Transverse colon (tissue), 4 donors: ENCODE results near the gene PTPN20. TPM values are rescaled to one million over a fixed set of nuclear protein-coding genes. Genes with fewer than 3 reads are reported as not detected.

ENCODE experiments used
- DNase-seq: peaks from one replicate; pipeline ENCODE4 v3.0.0-alpha.2; 2019
- H3K27ac ChIP-seq, 4 donors: fragments of 200-600 bp; sonication (generic); 2 replicates each; pipeline ENCODE4 v1.5.1; 2016 to 2018; ENCODE audit warnings: inconsistent platforms in 4 of 4
- H3K27me3 ChIP-seq: fragments of 200-600 bp; sonication (generic); 2 replicates; pipeline ENCODE4 v1.5.1; 2017; ENCODE audit warnings: inconsistent platforms
- H3K36me3 ChIP-seq, 4 donors: fragments of 200-600 bp; sonication (generic); 2 replicates each; pipeline ENCODE4 v1.5.1; 2017 to 2019; ENCODE audit warnings: inconsistent platforms in 4 of 4
- H3K4me1 ChIP-seq, 4 donors: fragments of 200-600 bp; sonication (generic); 2 replicates each; pipeline ENCODE4 v1.5.1; 2017 to 2020; ENCODE audit warnings: inconsistent platforms in 4 of 4
- H3K4me3 ChIP-seq, 4 donors: fragments of 200-600 bp; sonication (generic); 1 replicate in 1 of 4; 2 replicates in 3 of 4; pipeline versions ENCODE4 v1.5.1 to v1.6.1; 2017 to 2019; ENCODE audit warnings: inconsistent platforms in 4 of 4
- H3K9me3 ChIP-seq, 2 donors: fragments of 200-600 bp; sonication (generic); 2 replicates each; pipeline ENCODE4 v1.5.1; 2017 to 2019; ENCODE audit warnings: inconsistent platforms in 2 of 2
- CTCF ChIP-seq, 5 experiments: fragments of 200-600 bp in 3 of 5; fragments of 450-650 bp in 2 of 5; sonication (generic) in 3 of 5; IDR thresholded peaks; 1 replicate in 2 of 5; 2 replicates in 3 of 5; pipeline ENCODE4 v1.5.1; 2016 to 2017; ENCODE audit warnings: antibody characterized with exemption in 5 of 5, inconsistent platforms in 3 of 5, mild to moderate bottlenecking in 2 of 5, moderate library complexity in 1 of 5
- EP300 ChIP-seq: sonication (generic); formaldehyde crosslinking; IDR thresholded peaks from one replicate; pipeline ENCODE4 v1.6.1; 2017; ENCODE audit warnings: antibody characterized with exemption, low read depth
- POLR2A ChIP-seq: fragments of 450-650 bp; IDR thresholded peaks from one replicate; pipeline ENCODE4 v1.6.1; 2016; ENCODE audit warnings: antibody characterized with exemption, mild to moderate bottlenecking, moderate library complexity
- POLR2AphosphoS5 ChIP-seq, 3 donors: sonication (generic); formaldehyde crosslinking; IDR thresholded peaks; one replicate each; pipeline ENCODE4 v1.6.1; 2016; ENCODE audit warnings: antibody characterized with exemption in 3 of 3
- WGBS, 2 donors: methylation state at CpG; one replicate each; pipeline ENCODE4 v1.1.5; 2018; ENCODE audit warnings: low coverage in 1 of 2; 5-methylcytosine and 5-hydroxymethylcytosine counted together
- in situ Hi-C, 4 donors: fragments of 200-750 bp; cut with MboI; loops; one replicate each; pipeline versions ENCODE4 v1.15.0 to v1.15.1; 2017; ENCODE audit warnings: low sequenced_read_pairs in 3 of 4, low pct_ligation_motif_present in 1 of 4, low pct_unique_long_range_greater_than_20kb in 1 of 4
- intact Hi-C: fragments of 100-400 bp; cut with DNase I; formaldehyde crosslinking; loops from one replicate; pipeline ENCODE4 v1.15.1; 2023; ENCODE audit warnings: low total_unique reads
- total RNA-seq, 4 donors: library from RNA; depleted of rRNA; stranded (reverse); fragments of >200 nt; gene quantifications; one replicate each; pipeline ENCODE4 v1.1.0, GENCODE V29; 2016

Gene PTPN20
- total RNA-seq, 4 donors from 2014 or later: 1.6 to 34.0 (median 4.9) TPM; not detected in 1

GRCh38 chr10:47040681-47041080 lies 129.5 kb downstream of the PTPN20 start:
- no peak overlapping the region for H3K4me3 ChIP-seq
- DNase-seq: no peak
- no peaks in the 10 kb centered on the region for H3K27me3 ChIP-seq
- no peaks in the 10 kb centered on the region for H3K9me3 ChIP-seq
- TF ChIP-seq EP300: no peak
- no peak for TF ChIP-seq POLR2AphosphoS5 (IDR thresholded peaks at IDR 0.05)
- TF ChIP-seq POLR2A: no peak
- TF ChIP-seq CTCF (IDR thresholded peaks at IDR 0.05): no peak
- intact Hi-C loops (no loop called here), in situ Hi-C loops (loop anchor here in 2 of 4 donors (5.0 to 25.0 kb wide), 2 partner anchors 272 kb away; partner anchors contain the start of genes GDF10 (in 1 of the 2) and GDF2 (in 1 of the 2))
- H3K36me3 ChIP-seq: no peaks in the 10 kb centered on the region
- H3K4me1 ChIP-seq: no peaks in the 10 kb centered on the region
- no peak overlapping the region for H3K27ac ChIP-seq
- WGBS, 2 donors: 87 to 100% methylated on average over 1 to 4 of the region's 4 CpGs

- intact Hi-C loops: no loop called here
- TF ChIP-seq CTCF (IDR thresholded peaks at IDR 0.05): no peak
- no peak for TF ChIP-seq POLR2AphosphoS5 (IDR thresholded peaks at IDR 0.05)
- TF ChIP-seq EP300: no peak
- no peak for TF ChIP-seq POLR2A
- Histone ChIP-seq H3K9me3 (no peaks in the 10 kb centered on the region), H3K36me3 (no peaks in the 10 kb centered on the region), H3K27ac (no peak overlapping the region), H3K27me3 (no peaks in the 10 kb centered on the region), H3K4me1 (no peaks in the 10 kb centered on the region), H3K4me3 (no peak overlapping the region)
- in situ Hi-C loops: loop anchor here in 2 of 4 donors (5.0 to 25.0 kb wide), 2 partner anchors 271 kb away; partner anchors contain the start of genes GDF10 (in 1 of the 2) and GDF2 (in 1 of the 2)
- no peak for DNase-seq
- 79% methylated on average over 3 to 4 of the region's 4 CpGs for WGBS, 2 donors
These were observed 130.4 kb downstream of the PTPN20 start for GRCh38 chr10:47041396-47042198.

GRCh38 chr10:47042199-47042473 lies 130.9 kb downstream of the PTPN20 start:
- Histone ChIP-seq H3K4me3 (no peak overlapping the region), H3K9me3 (no peaks in the 10 kb centered on the region), H3K27ac (no peak overlapping the region), H3K4me1 (no peaks in the 10 kb centered on the region), H3K36me3 (no peaks in the 10 kb centered on the region), H3K27me3 (no peaks in the 10 kb centered on the region)
- TF ChIP-seq POLR2A: no peak
- TF ChIP-seq EP300: no peak
- no peak for TF ChIP-seq POLR2AphosphoS5 (IDR thresholded peaks at IDR 0.05)
- TF ChIP-seq CTCF (IDR thresholded peaks at IDR 0.05): no peak
- no peak for DNase-seq
- intact Hi-C loops: no loop called here
- in situ Hi-C loops: loop anchor here in 2 of 4 donors (5.0 to 25.0 kb wide), 2 partner anchors 270 kb away; partner anchors contain the start of genes GDF10 (in 1 of the 2) and GDF2 (in 1 of the 2)
- WGBS, 2 donors: 77% methylated on average over 5 of the region's 5 CpGs; no CpG with 5 or more reads in 1 of the 2 donors

- Histone ChIP-seq H3K9me3 (no peaks in the 10 kb centered on the region), H3K4me3 (no peak overlapping the region), H3K27ac (no peak overlapping the region), H3K27me3 (no peaks in the 10 kb centered on the region), H3K4me1 (no peaks in the 10 kb centered on the region), H3K36me3 (no peaks in the 10 kb centered on the region)
- no peak for DNase-seq
- in situ Hi-C loops (loop anchor here in 2 of 4 donors (5.0 to 25.0 kb wide), 2 partner anchors 269 kb away; partner anchors contain the start of genes GDF10 (in 1 of the 2) and GDF2 (in 1 of the 2)), intact Hi-C loops (no loop called here)
- 85 to 90% methylated on average over 6 to 19 of the region's 19 CpGs for WGBS, 2 donors
- TF ChIP-seq POLR2AphosphoS5 (IDR thresholded peaks at IDR 0.05): no peak
These were observed 131.8 kb downstream of the PTPN20 start for GRCh38 chr10:47042780-47043750.
